SK-N-SH treated with all-trans-retinoic acid at 6 μM for 48 hours (cell line): ENCODE results near the gene ITGB2.

ENCODE experiments used
- BACH2 ChIP-seq: fragments of 250-450 bp; sonication (Bioruptor Pico); IDR thresholded peaks from 2 replicates; pipeline ENCODE4 v1.9.0; 2021; ENCODE audit warnings: mild to moderate bottlenecking, borderline replicate concordance
- CREB5 ChIP-seq: fragments of 250-450 bp; sonication (Bioruptor Pico); IDR thresholded peaks from 2 replicates; pipeline ENCODE4 v1.5.1; 2020; ENCODE audit warnings: low read depth, mild to moderate bottlenecking, moderate library complexity
- CSRNP3 ChIP-seq: fragments of 250-450 bp; sonication (Bioruptor Pico); IDR thresholded peaks from 2 replicates; pipeline ENCODE4 v1.5.1; 2021; ENCODE audit warnings: mild to moderate bottlenecking, moderate library complexity
- GLIS3 ChIP-seq: fragments of 250-450 bp; sonication (Bioruptor Pico); IDR thresholded peaks from 2 replicates; pipeline ENCODE4 v1.5.0; 2020; ENCODE audit warnings: mild to moderate bottlenecking, moderate library complexity
- ISL1 ChIP-seq: fragments of 250-450 bp; sonication (Bioruptor Pico); IDR thresholded peaks from 2 replicates; pipeline ENCODE4 v2.1.2; 2022; ENCODE audit warnings: mild to moderate bottlenecking, moderate library complexity
- OSR1 ChIP-seq: fragments of 250-450 bp; sonication (Bioruptor Pico); IDR thresholded peaks from 2 replicates; pipeline ENCODE4 v1.8.0; 2022; ENCODE audit warnings: moderate library complexity, mild to moderate bottlenecking, inconsistent platforms
- PATZ1 ChIP-seq: fragments of 250-450 bp; sonication (Bioruptor Pico); IDR thresholded peaks from 2 replicates; pipeline ENCODE4 v1.8.0; 2020; ENCODE audit warnings: mild to moderate bottlenecking, moderate library complexity, borderline replicate concordance
- PPARA ChIP-seq: fragments of 250-450 bp; sonication (Bioruptor Pico); IDR thresholded peaks from 2 replicates; pipeline ENCODE4 v1.5.0; 2020; ENCODE audit warnings: mild to moderate bottlenecking, borderline replicate concordance
- TCF4 ChIP-seq: fragments of 250-450 bp; sonication (Bioruptor Pico); IDR thresholded peaks from 2 replicates; pipeline ENCODE4 v1.8.0; 2021; ENCODE audit warnings: mild to moderate bottlenecking, moderate library complexity, borderline replicate concordance
- TOX ChIP-seq: fragments of 250-450 bp; sonication (Bioruptor Pico); IDR thresholded peaks from 2 replicates; pipeline ENCODE4 v1.8.0; 2021; ENCODE audit warnings: mild to moderate bottlenecking, moderate library complexity, borderline replicate concordance
- ZFP3 ChIP-seq: fragments of 250-450 bp; sonication (Bioruptor Pico); IDR thresholded peaks from 2 replicates; pipeline ENCODE4 v1.5.0; 2020; ENCODE audit warnings: mild to moderate bottlenecking, moderate library complexity
- ZFP30 ChIP-seq: fragments of 450-650 bp; formaldehyde crosslinking; IDR thresholded peaks from 2 replicates; pipeline ENCODE4 v1.5.0; 2022; ENCODE audit warnings: mild to moderate bottlenecking, moderate library complexity
- ZNF565 ChIP-seq: fragments of 450-650 bp; formaldehyde crosslinking; conservative IDR thresholded peaks from 2 replicates; pipeline ENCODE4 v1.5.0; 2020; ENCODE audit warnings: low read depth, mild to moderate bottlenecking, moderate library complexity
- ZNF70 ChIP-seq: fragments of 450-650 bp; formaldehyde crosslinking; IDR thresholded peaks from 2 replicates; pipeline ENCODE4 v1.5.0; 2020; ENCODE audit warnings: mild to moderate bottlenecking, moderate library complexity

GRCh38 chr21:44943005-44943685 is 22.4 kb upstream of the ITGB2 start:
- TF ChIP-seq CREB5 (CRISPR knock-in tag) = no peak
- TF ChIP-seq ZNF70 (CRISPR knock-in tag) = no peak
- no peak for TF ChIP-seq ZFP30 (CRISPR knock-in tag)
- TF ChIP-seq CSRNP3 (CRISPR knock-in tag) = no peak
- TF ChIP-seq PPARA (CRISPR knock-in tag) = no peak
- TF ChIP-seq PATZ1 (CRISPR knock-in tag) = no peak
- TF ChIP-seq ZNF565 (CRISPR knock-in tag) = no peak
- TF ChIP-seq TCF4 = no peak
- no peak for TF ChIP-seq ZFP3 (CRISPR knock-in tag)
- no peak for TF ChIP-seq TOX (CRISPR knock-in tag)
- no peak for TF ChIP-seq BACH2 (CRISPR knock-in tag)
- no peak for TF ChIP-seq ISL1
- TF ChIP-seq OSR1 (CRISPR knock-in tag) = no peak
- no peak for TF ChIP-seq GLIS3 (CRISPR knock-in tag)
